OCI-LY7 (cell line): ENCODE results near the gene WTAP. TPM values are rescaled to one million over a fixed set of nuclear protein-coding genes. Genes with fewer than 3 reads are reported as not detected.
"Not testable (repeated sequence)": the region's sequence is repeated elsewhere in the genome, so short reads cannot be mapped to it uniquely, and the experiment has no call there.

ENCODE experiments used
- BruUV-seq: library from RNA; stranded (reverse); fragments of 400-500 nt; replicated peaks from 2 replicates; lab custom pipeline; 2021; lab: Mats Ljungman, UMichigan
- CTCF ChIA-PET: fragments of 300-600 bp; sonication (Branson Sonifier 250); formaldehyde crosslinking; loops from one replicate; lab custom pipeline; 2022; ENCODE audit warnings: antibody characterized with exemption; ENCODE audit not compliant: unreplicated experiment; lab: Charles Lee
- POLR2A ChIA-PET: fragments of 300-600 bp; sonication (Branson Sonifier 250); formaldehyde crosslinking; loops from one replicate; lab custom pipeline; 2022; ENCODE audit warnings: antibody characterized with exemption; lab: Charles Lee
- DNase-seq: peaks from one replicate; pipeline ENCODE4 v3.0.0-alpha.2; 2015; ENCODE audit warnings: low spot score
- H2AFZ ChIP-seq: fragments of 200-600 bp; sonication (generic), shearing (Covaris generic); 2 replicates; pipeline ENCODE4 v1.6.1; 2014; ENCODE audit warnings: mild to moderate bottlenecking, antibody characterized with exemption, low read length, moderate library complexity
- H3K27ac ChIP-seq: fragments of 200-600 bp; sonication (generic); 2 replicates; pipeline ENCODE4 v1.5.1; 2014; ENCODE audit warnings: mixed run types, low read depth, mild to moderate bottlenecking, moderate library complexity, low read length, inconsistent platforms; ENCODE audit not compliant: poor library complexity, severe bottlenecking
- H3K36me3 ChIP-seq: fragments of 200-600 bp; sonication (generic); 2 replicates; pipeline ENCODE4 v1.6.1; 2014; ENCODE audit warnings: mild to moderate bottlenecking, antibody characterized with exemption, low read length, moderate library complexity, mixed read lengths; ENCODE audit not compliant: insufficient read depth
- H3K4me1 ChIP-seq: fragments of 200-600 bp; sonication (generic); 2 replicates; pipeline ENCODE4 v1.5.1; 2014; ENCODE audit warnings: mild to moderate bottlenecking, low read length; ENCODE audit not compliant: insufficient read depth, poor library complexity, severe bottlenecking
- H3K4me2 ChIP-seq: fragments of 200-600 bp; sonication (generic); 2 replicates; pipeline ENCODE4 v1.6.1; 2014; ENCODE audit warnings: mild to moderate bottlenecking, low read length
- H3K4me3 ChIP-seq: fragments of 200-600 bp; sonication (generic); 2 replicates; pipeline ENCODE4 v1.5.1; 2014; ENCODE audit warnings: mild to moderate bottlenecking, low read depth, low read length; ENCODE audit not compliant: poor library complexity, severe bottlenecking
- H3K79me2 ChIP-seq: fragments of 200-600 bp; sonication (generic); 2 replicates; pipeline ENCODE4 v1.6.1; 2016; ENCODE audit warnings: low read depth, mild to moderate bottlenecking, low read length, moderate library complexity, mixed read lengths; ENCODE audit not compliant: insufficient read depth
- H3K9me2 ChIP-seq: fragments of 200-600 bp; sonication (generic); 2 replicates; pipeline ENCODE4 v1.6.1; 2016; ENCODE audit warnings: mild to moderate bottlenecking, low read length, mixed read lengths; ENCODE audit not compliant: insufficient read depth
- H3K9me3 ChIP-seq: fragments of 200-600 bp; sonication (generic); 2 replicates; pipeline ENCODE4 v1.6.1; 2014; ENCODE audit warnings: mild to moderate bottlenecking, mixed run types, low read length, mixed read lengths
- H4K20me1 ChIP-seq: fragments of 200-600 bp; sonication (generic); 2 replicates; pipeline ENCODE4 v1.6.1; 2014; ENCODE audit warnings: mild to moderate bottlenecking, antibody characterized with exemption, low read length, moderate library complexity, mixed read lengths; ENCODE audit not compliant: insufficient read depth
- EZH2phosphoT487 ChIP-seq: fragments of 200-600 bp; sonication (generic); IDR thresholded peaks from 2 replicates; pipeline ENCODE4 v1.6.1; 2018; ENCODE audit warnings: low read depth, borderline replicate concordance, mild to moderate bottlenecking, mixed run types, antibody characterized with exemption, low read length, moderate library complexity, mixed read lengths
- intact Hi-C: fragments of 100-400 bp; cut with micrococcal nuclease; formaldehyde crosslinking; loops from one replicate; pipeline ENCODE4 v1.10.0; 2022; ENCODE audit not compliant: unreplicated experiment
- total RNA-seq, 2 experiments: library from RNA; depleted of rRNA in 1 of 2; stranded (reverse); fragments of >200 nt in 1 of 2; shearing (Covaris generic) in 1 of 2; gene quantifications; 2 replicates each; pipeline ENCODE4 v1.2.3, GENCODE V29; 2014 to 2022
- TF ChIP-seq, protein P1 (sequence below): fragments of 200-600 bp; sonication (generic); conservative IDR thresholded peaks from 2 replicates; pipeline ENCODE4 v1.5.1; 2014; ENCODE audit warnings: mild to moderate bottlenecking, antibody characterized with exemption, low read length, moderate library complexity, mixed read lengths

WTAP gene
- total RNA-seq, 2 experiments from 2014 or later, result 99.3 to 115 TPM

DNA sequence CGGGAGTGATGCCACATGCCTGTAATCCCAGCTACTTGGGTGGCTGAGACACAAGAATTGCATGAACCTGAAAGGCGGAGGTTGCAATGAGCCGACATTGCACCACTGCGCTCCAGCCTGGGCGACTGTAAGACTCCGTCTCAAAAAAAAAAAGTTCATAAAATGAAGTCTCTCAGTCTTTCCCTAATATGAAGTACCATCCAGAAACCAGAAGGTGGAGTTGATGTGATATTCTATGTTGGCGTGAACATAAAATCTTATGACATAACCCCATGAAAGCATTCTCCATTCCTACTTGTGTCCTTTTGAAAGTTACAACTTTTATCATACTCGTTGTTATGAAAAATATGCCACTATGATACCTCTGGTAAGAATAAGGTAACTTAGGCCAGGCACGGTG lies 40.0 kb upstream of the WTAP start:
- BruUV-seq, result no TSS peak
- TF ChIP-seq, protein P1, sequence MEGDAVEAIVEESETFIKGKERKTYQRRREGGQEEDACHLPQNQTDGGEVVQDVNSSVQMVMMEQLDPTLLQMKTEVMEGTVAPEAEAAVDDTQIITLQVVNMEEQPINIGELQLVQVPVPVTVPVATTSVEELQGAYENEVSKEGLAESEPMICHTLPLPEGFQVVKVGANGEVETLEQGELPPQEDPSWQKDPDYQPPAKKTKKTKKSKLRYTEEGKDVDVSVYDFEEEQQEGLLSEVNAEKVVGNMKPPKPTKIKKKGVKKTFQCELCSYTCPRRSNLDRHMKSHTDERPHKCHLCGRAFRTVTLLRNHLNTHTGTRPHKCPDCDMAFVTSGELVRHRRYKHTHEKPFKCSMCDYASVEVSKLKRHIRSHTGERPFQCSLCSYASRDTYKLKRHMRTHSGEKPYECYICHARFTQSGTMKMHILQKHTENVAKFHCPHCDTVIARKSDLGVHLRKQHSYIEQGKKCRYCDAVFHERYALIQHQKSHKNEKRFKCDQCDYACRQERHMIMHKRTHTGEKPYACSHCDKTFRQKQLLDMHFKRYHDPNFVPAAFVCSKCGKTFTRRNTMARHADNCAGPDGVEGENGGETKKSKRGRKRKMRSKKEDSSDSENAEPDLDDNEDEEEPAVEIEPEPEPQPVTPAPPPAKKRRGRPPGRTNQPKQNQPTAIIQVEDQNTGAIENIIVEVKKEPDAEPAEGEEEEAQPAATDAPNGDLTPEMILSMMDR, result 0 out of 2 replicates have a peak, but pooled peaks have one; percentile 25
- TF ChIP-seq EZH2phosphoT487, result no peak
- Histone ChIP-seq H3K27ac (no peak overlapping the region), H2AFZ (no peak overlapping the region), H3K4me3 (no peak overlapping the region), H3K36me3 (peaks cover 63% of the 10 kb centered on the region), H3K4me2 (no peak overlapping the region), H4K20me1 (peaks cover 9% of the 10 kb centered on the region; the same call in 1 of the 2 replicates), H3K79me2 (peaks cover 23% of the 10 kb centered on the region; the same call in 1 of the 2 replicates), H3K9me3 (no peaks in the 10 kb centered on the region), H3K4me1 (peaks cover 13% of the 10 kb centered on the region), H3K9me2 (no peaks in the 10 kb centered on the region)
- intact Hi-C loops, result no loop called here
- ChIA-PET CTCF (no interaction called here), POLR2A (interaction anchor here (1.1 kb wide), 1 partner anchor 10 kb away, joined by 8 read pairs; no protein-coding TSS in a partner anchor)
- DNase-seq, result no peak

- Histone ChIP-seq H4K20me1 (peaks cover 9% of the 10 kb centered on the region; the same call in 1 of the 2 replicates), H3K4me2 (no peak overlapping the region), H3K79me2 (peaks cover 24% of the 10 kb centered on the region; the same call in 1 of the 2 replicates), H2AFZ (no peak overlapping the region), H3K9me2 (no peaks in the 10 kb centered on the region), H3K9me3 (no peaks in the 10 kb centered on the region), H3K4me3 (no peak overlapping the region), H3K36me3 (peaks cover 56% of the 10 kb centered on the region), H3K4me1 (peaks cover 13% of the 10 kb centered on the region), H3K27ac (no peak overlapping the region)
- no peak for DNase-seq
- POLR2A ChIA-PET, result interaction anchor here (0.6 to 1.1 kb wide), 5 partner anchors 8 to 285 kb away, joined by 3 to 8 read pairs (median 3); no protein-coding TSS in a partner anchor
- no TSS peak for BruUV-seq
- CTCF ChIA-PET, result no interaction called here
- intact Hi-C loops, result no loop called here
- TF ChIP-seq, protein P1, result no peak
- TF ChIP-seq EZH2phosphoT487, result no peak
Observed at GRCh38 chr6:159688266-159688905, 38.9 kb upstream of the WTAP start.

DNA sequence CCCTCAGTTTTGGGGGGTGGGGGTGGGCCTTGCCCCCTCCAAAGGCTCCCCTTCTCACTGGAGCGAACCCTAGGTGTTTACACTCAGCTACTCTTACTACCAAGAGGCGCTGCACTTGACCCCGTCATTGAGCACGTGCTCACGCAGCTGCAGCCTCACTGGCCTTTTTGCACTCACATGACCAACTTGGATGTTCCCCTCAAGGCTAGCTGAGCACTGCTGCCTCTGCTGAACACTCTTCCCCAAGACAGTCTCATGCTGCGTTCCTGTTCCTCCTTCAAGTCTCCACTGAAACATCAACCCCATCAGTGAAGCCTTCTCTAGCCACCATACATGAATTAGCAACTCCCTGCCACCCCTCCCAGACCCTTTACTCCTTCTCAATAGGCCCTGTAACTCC lies 38.3 kb upstream of the WTAP start:
- DNase-seq, result no peak
- no peaks in the 10 kb centered on the region for H3K9me3 ChIP-seq
- no peaks in the 10 kb centered on the region for H3K9me2 ChIP-seq
- peaks cover 17% of the 10 kb centered on the region for H3K4me1 ChIP-seq
- TF ChIP-seq, protein P1, result no peak
- no peak for TF ChIP-seq EZH2phosphoT487
- no TSS peak for BruUV-seq
- peaks cover 50% of the 10 kb centered on the region for H3K36me3 ChIP-seq
- intact Hi-C loops, result no loop called here
- H3K4me2 ChIP-seq, result no peak overlapping the region
- H3K27ac ChIP-seq, result no peak overlapping the region
- CTCF ChIA-PET, result no interaction called here
- no peak overlapping the region for H2AFZ ChIP-seq
- peaks cover 9% of the 10 kb centered on the region; the same call in 1 of the 2 replicates for H4K20me1 ChIP-seq
- H3K4me3 ChIP-seq, result no peak overlapping the region
- POLR2A ChIA-PET, result interaction anchor here (0.6 to 1.1 kb wide), 5 partner anchors 9 to 315 kb away, joined by 3 read pairs; no protein-coding TSS in a partner anchor
- H3K79me2 ChIP-seq, result peaks cover 24% of the 10 kb centered on the region; the same call in 1 of the 2 replicates

GRCh38 chr6:159690135-159690534 lies 37.2 kb upstream of the WTAP start:
- not testable (repeated sequence) for BruUV-seq

More at GRCh38 chr6:159690135-159690534, 37.2 kb upstream of the WTAP start:
- H4K20me1 ChIP-seq, H3K9me3 ChIP-seq, H2AFZ ChIP-seq, DNase-seq, CTCF ChIA-PET, H3K4me3 ChIP-seq, H3K4me2 ChIP-seq, H3K9me2 ChIP-seq, H3K27ac ChIP-seq: not testable (repeated sequence)
- peaks cover 42% of the 10 kb centered on the region for H3K36me3 ChIP-seq
- H3K79me2 ChIP-seq, result peaks cover 24% of the 10 kb centered on the region; the same call in 1 of the 2 replicates
- H3K4me1 ChIP-seq, result peaks cover 21% of the 10 kb centered on the region
- POLR2A ChIA-PET, result interaction anchor here (1.3 to 2.0 kb wide), 4 partner anchors 11 to 37 kb away, joined by 3 to 8 read pairs (median 6); partner anchors contain the start of gene WTAP
- intact Hi-C loops, result loop anchor here (5.0 to 10.0 kb wide), 3 partner anchors 277 to 765 kb away; partner anchors contain the start of gene IGF2R
